NT2/D1 (cell line): Measurements from ENCODE around the gene DEPDC7.

Experiments used
- SUZ12 ChIP-seq: IDR thresholded peaks from 2 replicates; pipeline ENCODE4 v1.6.1; 2011; ENCODE audit not compliant: insufficient read length, insufficient read depth; ENCODE audit errors: extremely low read depth
- YY1 ChIP-seq: IDR thresholded peaks from 2 replicates; pipeline ENCODE4 v1.6.1; 2011; ENCODE audit not compliant: insufficient read length, insufficient read depth
- ZNF274 ChIP-seq: IDR thresholded peaks from 2 replicates; pipeline ENCODE4 v1.6.1; 2011; ENCODE audit warnings: mild to moderate bottlenecking, low read depth, low read length

DNA sequence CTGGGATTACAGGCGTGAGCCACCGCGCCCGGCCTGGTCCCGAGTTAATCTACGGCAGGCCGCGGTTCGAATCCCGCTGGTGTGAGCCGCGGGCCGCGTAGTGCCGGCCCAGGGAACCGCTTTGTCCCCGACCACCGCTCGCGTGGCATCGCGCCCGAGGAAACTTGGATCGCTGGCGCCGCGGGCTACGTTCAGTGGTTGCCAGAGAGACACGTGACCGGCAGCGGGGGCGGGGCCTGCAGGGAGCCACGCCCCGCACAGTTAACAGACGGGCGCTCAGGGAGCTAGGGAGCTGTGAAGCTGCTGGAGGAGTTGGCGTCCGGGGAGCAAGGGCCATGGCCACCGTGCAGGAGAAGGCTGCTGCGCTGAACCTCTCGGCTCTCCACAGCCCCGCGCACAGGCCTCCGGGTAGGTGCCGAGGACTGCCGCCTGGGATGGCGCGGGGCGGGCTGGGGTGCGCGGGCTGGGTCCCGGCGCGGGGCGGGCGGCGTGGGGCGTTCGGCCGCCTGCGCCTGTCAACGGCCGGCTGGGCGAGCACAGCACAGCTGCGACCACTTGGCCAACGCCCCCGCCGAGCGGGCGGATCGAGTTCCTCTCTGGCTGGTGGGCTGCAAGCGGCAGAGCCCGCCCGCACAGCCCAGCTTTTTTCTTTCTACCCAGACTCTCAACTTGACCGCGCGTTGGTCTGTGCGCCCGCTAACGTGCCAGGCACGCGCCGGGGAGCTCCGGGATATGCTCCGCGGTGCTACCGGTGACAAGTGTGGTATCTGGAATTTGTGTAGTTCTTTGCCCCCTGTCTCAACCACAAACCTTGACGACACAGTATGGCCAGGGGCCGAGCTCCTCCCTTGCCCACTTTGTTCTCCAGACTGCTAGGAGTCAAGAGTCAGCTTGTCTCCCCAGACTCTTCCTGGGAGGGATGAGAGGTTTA is at the start of gene DEPDC7:
- TF ChIP-seq YY1 (no peak), ZNF274 (no peak), SUZ12 (no peak)
